Measurements from ENCODE around the gene ATF7.

- TF ChIP-seq CTCF (IDR thresholded peaks at IDR 0.05 in 8 of 11, conservative IDR thresholded peaks at IDR 0.05 in 3 of 11) (no peak), POLR2A (IDR thresholded peaks at IDR 0.05) (no peak), POLR2AphosphoS5 (IDR thresholded peaks at IDR 0.05) (no peak)
These were observed 159.1 kb downstream of the ATF7 start for GRCh38 chr12:53467082-53467481.

Measured in spleen (tissue), 7 donors.